SK-N-SH (cell line): ENCODE measurements around the gene ATN1. TPM values are rescaled to one million over a fixed set of nuclear protein-coding genes. Genes with fewer than 3 reads are reported as not detected.

Source experiments
- CTCF ChIA-PET: fragments of 300-600, 350-600 bp; formaldehyde crosslinking; extraction: SDS; loops from one replicate; lab custom pipeline; 2021; lab: Yijun Ruan, JAX
- POLR2A ChIA-PET: fragments of 350-600 bp; sonication (Branson Sonifier 250); formaldehyde crosslinking; extraction: SDS; loops from one replicate; lab custom pipeline; 2020; ENCODE audit warnings: antibody characterized with exemption, inconsistent platforms; lab: Yijun Ruan, JAX
- DNase-seq: peaks from one replicate; pipeline ENCODE4 v3.0.0; 2012
- H2AFZ ChIP-seq: fragments of 200-600 bp; sonication (generic); 2 replicates; pipeline ENCODE4 v1.8.1; 2016; ENCODE audit warnings: antibody characterized with exemption, mild to moderate bottlenecking, low read depth
- H3F3A ChIP-seq: fragments of 200-600 bp; sonication (generic); replicated peaks from 2 replicates; pipeline ENCODE3; 2016; ENCODE audit warnings: antibody characterized with exemption, mild to moderate bottlenecking; ENCODE audit not compliant: insufficient read depth
- H3K27ac ChIP-seq, 2 experiments: fragments of 200-500 bp in 1 of 2; fragments of 200-600 bp in 1 of 2; sonication (Bioruptor generic) in 1 of 2; sonication (generic), shearing (Covaris generic) in 1 of 2; 2 replicates each; pipeline versions ENCODE4 v1.5.1 to v1.6.1; 2014 to 2016; ENCODE audit warnings: low read depth in 2 of 2, inconsistent platforms in 1 of 2, low read length in 1 of 2, mild to moderate bottlenecking in 1 of 2, mixed read lengths in 1 of 2
- H3K27me3 ChIP-seq: fragments of 200-600 bp; sonication (generic), shearing (Covaris generic); 2 replicates; pipeline ENCODE4 v1.6.1; 2016; ENCODE audit warnings: mixed run types; ENCODE audit not compliant: insufficient read depth
- H3K36me3 ChIP-seq, 2 experiments: fragments of 200-500 bp in 1 of 2; fragments of 200-600 bp in 1 of 2; sonication (Bioruptor generic) in 1 of 2; sonication (generic) in 1 of 2; replicated peaks in 1 of 2; 2 replicates each; pipeline versions ENCODE3 to v1.5.1; 2014 to 2016; ENCODE audit warnings: low read length in 1 of 2, mild to moderate bottlenecking in 1 of 2; ENCODE audit not compliant: insufficient read depth in 2 of 2, control insufficient read depth in 1 of 2
- H3K4me1 ChIP-seq, 2 experiments: fragments of 200-500 bp in 1 of 2; fragments of 200-600 bp in 1 of 2; sonication (Bioruptor generic) in 1 of 2; sonication (generic), shearing (Covaris generic) in 1 of 2; 2 replicates each; pipeline versions ENCODE4 v1.5.1 to v1.6.1; 2014 to 2016; ENCODE audit warnings: low read depth in 1 of 2, low read length in 1 of 2, mixed run types in 1 of 2; ENCODE audit not compliant: insufficient read depth in 2 of 2, control insufficient read depth in 1 of 2
- H3K4me2 ChIP-seq: fragments of 200-600 bp; sonication (generic), shearing (Covaris generic); 2 replicates; pipeline ENCODE4 v1.6.1; 2017; ENCODE audit warnings: mixed run types
- H3K4me3 ChIP-seq, 2 experiments: fragments of 200-500 bp in 1 of 2; fragments of 200-600 bp in 1 of 2; sonication (Bioruptor generic) in 1 of 2; sonication (generic), shearing (Covaris generic) in 1 of 2; 2 replicates each; pipeline versions ENCODE4 v1.5.1 to v1.8.1; 2014 to 2016; ENCODE audit warnings: low read depth in 2 of 2, inconsistent platforms in 1 of 2, low read length in 1 of 2, mild to moderate bottlenecking in 1 of 2, mixed read lengths in 1 of 2, moderate library complexity in 1 of 2
- H3K79me2 ChIP-seq: fragments of 200-600 bp; sonication (generic); 2 replicates; pipeline ENCODE4 v1.8.1; 2017; ENCODE audit warnings: mild to moderate bottlenecking; ENCODE audit not compliant: insufficient read depth
- H3K9ac ChIP-seq: fragments of 200-600 bp; sonication (generic); 2 replicates; pipeline ENCODE4 v1.6.1; 2017; ENCODE audit warnings: mixed run types
- H3K9me2 ChIP-seq: fragments of 200-600 bp; sonication (generic); 2 replicates; pipeline ENCODE4 v1.6.1; 2017; ENCODE audit warnings: mixed run types
- H3K9me3 ChIP-seq: fragments of 200-600 bp; sonication (generic); 2 replicates; pipeline ENCODE4 v1.6.1; 2017; ENCODE audit warnings: mixed run types, mild to moderate bottlenecking, moderate library complexity
- H4K20me1 ChIP-seq: fragments of 200-600 bp; sonication (generic); 2 replicates; pipeline ENCODE4 v1.6.1; 2017; ENCODE audit warnings: mild to moderate bottlenecking, mixed run types; ENCODE audit not compliant: insufficient read depth
- CHD2 ChIP-seq: fragments of 150-350 bp; IDR thresholded peaks from 2 replicates; pipeline ENCODE4 v1.6.1; 2018; ENCODE audit warnings: low read length; ENCODE audit not compliant: partially characterized antibody
- ELF1 ChIP-seq: IDR thresholded peaks from 2 replicates; pipeline ENCODE4 v1.4.0; 2012
- EP300 ChIP-seq, 2 experiments: IDR thresholded peaks; 2 replicates each; pipeline versions ENCODE4 v1.4.0 to v1.6.1; 2012; ENCODE audit warnings: borderline replicate concordance in 1 of 2, low read depth in 1 of 2, low read length in 1 of 2
- GABPA ChIP-seq: IDR thresholded peaks from 2 replicates; pipeline ENCODE4 v1.4.0; 2012; ENCODE audit warnings: low read depth, mild to moderate bottlenecking
- GATA2 ChIP-seq: sonication (generic); formaldehyde crosslinking; IDR thresholded peaks from 2 replicates; pipeline ENCODE4 v1.5.0; 2020; ENCODE audit warnings: mild to moderate bottlenecking, missing genetic modification reagents
- NFIC ChIP-seq: IDR thresholded peaks from 2 replicates; pipeline ENCODE4 v1.4.0; 2012; ENCODE audit warnings: borderline replicate concordance
- NRF1 ChIP-seq: IDR thresholded peaks from 2 replicates; pipeline ENCODE4 v1.6.1; 2012; ENCODE audit warnings: low read depth, mild to moderate bottlenecking, low read length
- RFX5 ChIP-seq: IDR thresholded peaks from 2 replicates; pipeline ENCODE4 v1.6.1; 2012; ENCODE audit warnings: mild to moderate bottlenecking, improper control_type of control experiment, low read length
- RXRA ChIP-seq: IDR thresholded peaks from 2 replicates; pipeline ENCODE4 v1.4.0; 2012; ENCODE audit warnings: low read depth, mild to moderate bottlenecking, borderline replicate concordance
- SIN3A ChIP-seq: IDR thresholded peaks from 2 replicates; pipeline ENCODE4 v1.6.1; 2012; ENCODE audit warnings: low read depth, mild to moderate bottlenecking, low read length, moderate library complexity, borderline replicate concordance
- WGBS: methylation state at CpG from one replicate; pipeline ENCODE4 v1.1.6; 2017; ENCODE audit warnings: low lambda C conversion rate; 5-methylcytosine and 5-hydroxymethylcytosine counted together
- polyA plus RNA-seq, 3 experiments: library from polyadenylated mRNA; depleted of rRNA; stranded (reverse); fragments of >200 nt; gene quantifications; 2 replicates each; pipeline ENCODE4 v1.2.3, GENCODE V29; 2012
- TF ChIP-seq, protein P1 (sequence below): IDR thresholded peaks from 2 replicates; pipeline ENCODE4 v1.4.0; 2012; ENCODE audit warnings: low read depth, borderline replicate concordance
- TF ChIP-seq, protein P2 (sequence below): IDR thresholded peaks from 2 replicates; pipeline ENCODE4; 2012
- TF ChIP-seq, protein P3 (sequence below): IDR thresholded peaks from 2 replicates; pipeline ENCODE4 v1.6.1; 2012; ENCODE audit warnings: mild to moderate bottlenecking, low read depth, low read length, moderate library complexity
- TF ChIP-seq, protein P4 (sequence below): IDR thresholded peaks from 2 replicates; pipeline ENCODE4 v1.4.0; 2012; ENCODE audit warnings: low read depth
- TF ChIP-seq, protein P5 (sequence below): IDR thresholded peaks from 2 replicates; pipeline ENCODE4 v1.4.0; 2012; ENCODE audit warnings: low read depth, borderline replicate concordance
- TF ChIP-seq, protein P6 (sequence below): fragments of 150-350 bp; IDR thresholded peaks from 2 replicates; pipeline ENCODE4 v1.6.1; 2016; ENCODE audit warnings: mild to moderate bottlenecking, low read depth, low read length

Gene ATN1
- polyA plus RNA-seq, 1 of the 3 experiments (the other 2 are of a cell fraction), result 29.3 TPM

DNA sequence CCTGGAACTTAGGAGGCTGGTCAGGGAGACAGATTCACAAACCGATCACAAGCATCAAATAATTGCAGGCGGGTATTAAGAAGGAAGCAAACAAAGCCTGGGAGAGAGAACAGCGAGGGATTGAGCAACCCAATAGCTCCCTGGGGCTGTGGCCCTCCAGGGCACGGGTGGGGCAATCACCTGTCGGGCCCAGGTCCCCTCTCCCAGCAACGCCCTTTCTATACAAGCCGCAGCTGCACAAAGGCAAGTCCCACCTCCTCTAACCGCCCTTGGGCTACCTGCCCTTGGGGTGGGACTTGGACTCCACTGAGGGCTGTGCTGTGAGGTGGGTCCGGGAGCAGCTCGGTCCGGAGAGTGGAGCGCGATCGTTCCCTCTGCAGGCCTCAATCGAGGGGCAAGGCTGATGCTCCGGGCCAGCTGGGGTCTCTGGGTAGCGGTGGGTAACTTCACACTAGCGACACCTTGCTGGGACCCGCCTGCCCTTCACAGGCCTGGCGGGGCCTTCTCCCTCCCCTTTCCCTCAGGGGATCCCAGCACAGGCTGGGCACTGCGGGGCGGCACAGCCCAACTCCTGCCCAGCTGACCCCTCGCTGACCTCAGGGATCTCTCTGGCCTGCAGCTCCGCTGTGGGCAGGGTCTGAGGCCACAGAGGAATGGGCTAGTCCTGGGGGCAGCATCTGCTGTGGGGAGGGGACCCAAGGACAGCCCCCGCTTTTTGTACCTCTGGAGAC, 34.7 kb downstream of the ATN1 start (continued):
- no peak for TF ChIP-seq NRF1
- TF ChIP-seq SIN3A, result no peak
- TF ChIP-seq, protein P1, sequence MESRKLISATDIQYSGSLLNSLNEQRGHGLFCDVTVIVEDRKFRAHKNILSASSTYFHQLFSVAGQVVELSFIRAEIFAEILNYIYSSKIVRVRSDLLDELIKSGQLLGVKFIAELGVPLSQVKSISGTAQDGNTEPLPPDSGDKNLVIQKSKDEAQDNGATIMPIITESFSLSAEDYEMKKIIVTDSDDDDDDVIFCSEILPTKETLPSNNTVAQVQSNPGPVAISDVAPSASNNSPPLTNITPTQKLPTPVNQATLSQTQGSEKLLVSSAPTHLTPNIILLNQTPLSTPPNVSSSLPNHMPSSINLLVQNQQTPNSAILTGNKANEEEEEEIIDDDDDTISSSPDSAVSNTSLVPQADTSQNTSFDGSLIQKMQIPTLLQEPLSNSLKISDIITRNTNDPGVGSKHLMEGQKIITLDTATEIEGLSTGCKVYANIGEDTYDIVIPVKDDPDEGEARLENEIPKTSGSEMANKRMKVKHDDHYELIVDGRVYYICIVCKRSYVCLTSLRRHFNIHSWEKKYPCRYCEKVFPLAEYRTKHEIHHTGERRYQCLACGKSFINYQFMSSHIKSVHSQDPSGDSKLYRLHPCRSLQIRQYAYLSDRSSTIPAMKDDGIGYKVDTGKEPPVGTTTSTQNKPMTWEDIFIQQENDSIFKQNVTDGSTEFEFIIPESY, result no peak
- TF ChIP-seq, protein P2, sequence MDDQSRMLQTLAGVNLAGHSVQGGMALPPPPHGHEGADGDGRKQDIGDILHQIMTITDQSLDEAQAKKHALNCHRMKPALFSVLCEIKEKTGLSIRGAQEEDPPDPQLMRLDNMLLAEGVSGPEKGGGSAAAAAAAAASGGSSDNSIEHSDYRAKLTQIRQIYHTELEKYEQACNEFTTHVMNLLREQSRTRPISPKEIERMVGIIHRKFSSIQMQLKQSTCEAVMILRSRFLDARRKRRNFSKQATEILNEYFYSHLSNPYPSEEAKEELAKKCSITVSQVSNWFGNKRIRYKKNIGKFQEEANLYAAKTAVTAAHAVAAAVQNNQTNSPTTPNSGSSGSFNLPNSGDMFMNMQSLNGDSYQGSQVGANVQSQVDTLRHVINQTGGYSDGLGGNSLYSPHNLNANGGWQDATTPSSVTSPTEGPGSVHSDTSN, result no peak
- TF ChIP-seq RXRA, result no peak

DNA sequence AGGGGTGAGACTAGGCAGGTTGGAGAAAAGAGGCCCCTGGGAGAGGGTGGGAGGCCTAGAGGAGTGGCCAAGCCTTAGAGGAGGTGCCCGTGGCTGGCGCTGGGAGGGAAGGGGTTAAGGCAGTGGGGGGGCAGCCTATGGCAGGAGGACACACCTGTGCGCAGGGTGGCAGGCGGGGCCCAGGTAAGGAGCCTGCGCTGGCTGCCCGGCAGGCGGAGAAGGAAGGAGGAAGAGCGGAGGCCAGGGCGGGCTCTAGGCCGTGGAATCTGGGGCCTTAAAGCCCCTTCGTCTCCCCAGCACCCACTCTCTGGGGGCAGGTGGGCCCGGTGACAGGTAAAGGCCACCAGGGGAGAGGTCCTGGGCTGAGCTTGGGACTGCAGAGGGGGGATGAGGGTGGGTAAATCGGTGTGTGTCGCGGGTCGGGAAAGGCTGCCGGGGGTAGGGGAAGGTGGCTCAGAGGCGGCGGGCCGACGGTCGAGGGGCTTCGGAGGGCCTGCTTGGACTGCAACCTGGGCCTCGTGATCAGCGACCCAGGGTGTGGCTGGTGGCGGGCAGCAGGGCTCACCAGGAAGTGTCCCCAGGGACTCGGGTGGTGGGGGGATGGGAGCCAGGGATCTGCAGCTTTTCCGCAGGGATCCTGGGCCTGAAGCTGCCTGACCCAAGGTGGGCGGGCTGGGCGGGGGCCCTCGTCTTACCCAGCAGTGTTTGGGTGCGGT, 35.4 kb downstream of the ATN1 start:
- H3K27me3 ChIP-seq, result no peaks in the 10 kb centered on the region
- DNase-seq, result peak; percentile 38
- no peaks in the 10 kb centered on the region for H3K9me3 ChIP-seq
- H4K20me1 ChIP-seq, result no peaks in the 10 kb centered on the region
- peaks cover 5% of the 10 kb centered on the region; the same call in 1 of the 2 replicates for H3K79me2 ChIP-seq
- peaks cover 29% of the 10 kb centered on the region for H3F3A ChIP-seq
- no peak overlapping the region for H3K4me2 ChIP-seq
- ChIA-PET CTCF (interaction anchor here (0.8 to 8.0 kb wide), 11 partner anchors 9 to 492 kb away, joined by 3 to 114 read pairs (median 6); partner anchors contain the start of genes C12orf57, C1RL and RNU7-1), POLR2A (interaction anchor here (6.8 kb wide), 1 partner anchor 18 kb away, joined by 62 read pairs; the partner anchor contains the start of genes C12orf57 and RNU7-1)
- peaks cover 16 to 37% of the 10 kb centered on the region in 2 experiments for H3K36me3 ChIP-seq
- no peak overlapping the region for H3K9ac ChIP-seq
- H3K9me2 ChIP-seq, result no peaks in the 10 kb centered on the region
- no peak overlapping the region for H3K4me3 ChIP-seq
- H2AFZ ChIP-seq, result no peak overlapping the region
- WGBS, result 97% methylated on average over 26 of the region's 32 CpGs
- no peak overlapping the region for H3K27ac ChIP-seq
- peaks cover 0 to 9% of the 10 kb centered on the region in 2 experiments; a peak in 2 of 4 replicates for H3K4me1 ChIP-seq
- TF ChIP-seq EP300 (IDR thresholded peaks at IDR 0.05; ENCODE audit: borderline replicate concordance in 1 of 2, low read depth in 1 of 2, low read length in 1 of 2) (no peak), CHD2 (no peak), ELF1 (no peak), NFIC (no peak), RFX5 (no peak), GATA2 (CRISPR knock-in tag) (no peak), GABPA (no peak)
- TF ChIP-seq, protein P3, sequence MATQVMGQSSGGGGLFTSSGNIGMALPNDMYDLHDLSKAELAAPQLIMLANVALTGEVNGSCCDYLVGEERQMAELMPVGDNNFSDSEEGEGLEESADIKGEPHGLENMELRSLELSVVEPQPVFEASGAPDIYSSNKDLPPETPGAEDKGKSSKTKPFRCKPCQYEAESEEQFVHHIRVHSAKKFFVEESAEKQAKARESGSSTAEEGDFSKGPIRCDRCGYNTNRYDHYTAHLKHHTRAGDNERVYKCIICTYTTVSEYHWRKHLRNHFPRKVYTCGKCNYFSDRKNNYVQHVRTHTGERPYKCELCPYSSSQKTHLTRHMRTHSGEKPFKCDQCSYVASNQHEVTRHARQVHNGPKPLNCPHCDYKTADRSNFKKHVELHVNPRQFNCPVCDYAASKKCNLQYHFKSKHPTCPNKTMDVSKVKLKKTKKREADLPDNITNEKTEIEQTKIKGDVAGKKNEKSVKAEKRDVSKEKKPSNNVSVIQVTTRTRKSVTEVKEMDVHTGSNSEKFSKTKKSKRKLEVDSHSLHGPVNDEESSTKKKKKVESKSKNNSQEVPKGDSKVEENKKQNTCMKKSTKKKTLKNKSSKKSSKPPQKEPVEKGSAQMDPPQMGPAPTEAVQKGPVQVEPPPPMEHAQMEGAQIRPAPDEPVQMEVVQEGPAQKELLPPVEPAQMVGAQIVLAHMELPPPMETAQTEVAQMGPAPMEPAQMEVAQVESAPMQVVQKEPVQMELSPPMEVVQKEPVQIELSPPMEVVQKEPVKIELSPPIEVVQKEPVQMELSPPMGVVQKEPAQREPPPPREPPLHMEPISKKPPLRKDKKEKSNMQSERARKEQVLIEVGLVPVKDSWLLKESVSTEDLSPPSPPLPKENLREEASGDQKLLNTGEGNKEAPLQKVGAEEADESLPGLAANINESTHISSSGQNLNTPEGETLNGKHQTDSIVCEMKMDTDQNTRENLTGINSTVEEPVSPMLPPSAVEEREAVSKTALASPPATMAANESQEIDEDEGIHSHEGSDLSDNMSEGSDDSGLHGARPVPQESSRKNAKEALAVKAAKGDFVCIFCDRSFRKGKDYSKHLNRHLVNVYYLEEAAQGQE, result no peak
- TF ChIP-seq, protein P4, sequence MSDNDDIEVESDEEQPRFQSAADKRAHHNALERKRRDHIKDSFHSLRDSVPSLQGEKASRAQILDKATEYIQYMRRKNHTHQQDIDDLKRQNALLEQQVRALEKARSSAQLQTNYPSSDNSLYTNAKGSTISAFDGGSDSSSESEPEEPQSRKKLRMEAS, result no peak
- TF ChIP-seq, protein P1, result no peak
- TF ChIP-seq, protein P5, sequence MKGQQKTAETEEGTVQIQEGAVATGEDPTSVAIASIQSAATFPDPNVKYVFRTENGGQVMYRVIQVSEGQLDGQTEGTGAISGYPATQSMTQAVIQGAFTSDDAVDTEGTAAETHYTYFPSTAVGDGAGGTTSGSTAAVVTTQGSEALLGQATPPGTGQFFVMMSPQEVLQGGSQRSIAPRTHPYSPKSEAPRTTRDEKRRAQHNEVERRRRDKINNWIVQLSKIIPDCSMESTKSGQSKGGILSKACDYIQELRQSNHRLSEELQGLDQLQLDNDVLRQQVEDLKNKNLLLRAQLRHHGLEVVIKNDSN, result no peak
- TF ChIP-seq, protein P6, sequence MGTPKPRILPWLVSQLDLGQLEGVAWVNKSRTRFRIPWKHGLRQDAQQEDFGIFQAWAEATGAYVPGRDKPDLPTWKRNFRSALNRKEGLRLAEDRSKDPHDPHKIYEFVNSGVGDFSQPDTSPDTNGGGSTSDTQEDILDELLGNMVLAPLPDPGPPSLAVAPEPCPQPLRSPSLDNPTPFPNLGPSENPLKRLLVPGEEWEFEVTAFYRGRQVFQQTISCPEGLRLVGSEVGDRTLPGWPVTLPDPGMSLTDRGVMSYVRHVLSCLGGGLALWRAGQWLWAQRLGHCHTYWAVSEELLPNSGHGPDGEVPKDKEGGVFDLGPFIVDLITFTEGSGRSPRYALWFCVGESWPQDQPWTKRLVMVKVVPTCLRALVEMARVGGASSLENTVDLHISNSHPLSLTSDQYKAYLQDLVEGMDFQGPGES, result no peak
